ENCODE data around the gene MYO3B. TPM values are rescaled to one million over a fixed set of nuclear protein-coding genes. Genes with fewer than 3 reads are reported as not detected.

Gene MYO3B
- total and polyA plus RNA-seq, 2 donors from 2014 or later = 3.5 to 6.4 TPM

DNA sequence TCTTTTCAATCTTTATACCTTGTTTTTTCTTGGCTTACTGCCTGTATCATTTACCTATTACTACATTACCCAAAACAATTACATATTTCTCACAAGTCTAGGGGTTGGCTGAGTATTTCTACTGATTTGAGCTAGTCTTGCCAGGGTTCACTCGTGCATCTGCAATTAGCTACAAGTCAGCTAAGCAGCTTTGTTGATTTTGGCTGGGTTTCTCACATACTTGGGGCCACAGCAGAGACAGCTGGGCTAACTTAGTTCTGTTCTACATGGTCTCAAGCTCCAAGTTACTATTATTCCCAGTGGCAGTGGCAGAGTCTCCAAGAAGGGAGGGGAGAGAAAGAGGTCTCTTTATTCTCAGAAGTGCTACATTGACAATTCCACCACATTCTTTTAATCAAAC, 482.5 kb downstream of the MYO3B start:
- Histone ChIP-seq H3K27me3 (ENCODE audit: control insufficient read depth, insufficient read depth, low read length) (no peaks in the 10 kb centered on the region), H3K9ac (ENCODE audit: low read length in 3 of 3) (no peak overlapping the region), H3K9me3 (ENCODE audit: control insufficient read depth in 2 of 3, insufficient read depth in 1 of 3, low read length in 3 of 3) (no peaks in the 10 kb centered on the region), H3K4me1 (ENCODE audit: control insufficient read depth in 2 of 3, insufficient read depth in 2 of 3, low read depth in 1 of 3, low read length in 3 of 3) (no peaks in the 10 kb centered on the region), H3K27ac (ENCODE audit: low read depth in 2 of 2, low read length in 2 of 2) (no peak overlapping the region), H3K36me3 (ENCODE audit: control insufficient read depth in 2 of 3, insufficient read depth in 3 of 3, low read length in 3 of 3) (no peaks in the 10 kb centered on the region), H3K4me3 (ENCODE audit: low read length in 3 of 3) (no peak overlapping the region)
- TF ChIP-seq, protein P1, sequence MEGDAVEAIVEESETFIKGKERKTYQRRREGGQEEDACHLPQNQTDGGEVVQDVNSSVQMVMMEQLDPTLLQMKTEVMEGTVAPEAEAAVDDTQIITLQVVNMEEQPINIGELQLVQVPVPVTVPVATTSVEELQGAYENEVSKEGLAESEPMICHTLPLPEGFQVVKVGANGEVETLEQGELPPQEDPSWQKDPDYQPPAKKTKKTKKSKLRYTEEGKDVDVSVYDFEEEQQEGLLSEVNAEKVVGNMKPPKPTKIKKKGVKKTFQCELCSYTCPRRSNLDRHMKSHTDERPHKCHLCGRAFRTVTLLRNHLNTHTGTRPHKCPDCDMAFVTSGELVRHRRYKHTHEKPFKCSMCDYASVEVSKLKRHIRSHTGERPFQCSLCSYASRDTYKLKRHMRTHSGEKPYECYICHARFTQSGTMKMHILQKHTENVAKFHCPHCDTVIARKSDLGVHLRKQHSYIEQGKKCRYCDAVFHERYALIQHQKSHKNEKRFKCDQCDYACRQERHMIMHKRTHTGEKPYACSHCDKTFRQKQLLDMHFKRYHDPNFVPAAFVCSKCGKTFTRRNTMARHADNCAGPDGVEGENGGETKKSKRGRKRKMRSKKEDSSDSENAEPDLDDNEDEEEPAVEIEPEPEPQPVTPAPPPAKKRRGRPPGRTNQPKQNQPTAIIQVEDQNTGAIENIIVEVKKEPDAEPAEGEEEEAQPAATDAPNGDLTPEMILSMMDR (IDR thresholded peaks at IDR 0.05; ENCODE audit: borderline replicate concordance, extremely low read depth, insufficient read depth) = no peak
- intact Hi-C loops (cut with DNase I) = no loop called here
- DNase-seq (peak in 3 of 5 donors; percentile 21 to 68 (median 40)), FAIRE-seq (no peak)

DNA sequence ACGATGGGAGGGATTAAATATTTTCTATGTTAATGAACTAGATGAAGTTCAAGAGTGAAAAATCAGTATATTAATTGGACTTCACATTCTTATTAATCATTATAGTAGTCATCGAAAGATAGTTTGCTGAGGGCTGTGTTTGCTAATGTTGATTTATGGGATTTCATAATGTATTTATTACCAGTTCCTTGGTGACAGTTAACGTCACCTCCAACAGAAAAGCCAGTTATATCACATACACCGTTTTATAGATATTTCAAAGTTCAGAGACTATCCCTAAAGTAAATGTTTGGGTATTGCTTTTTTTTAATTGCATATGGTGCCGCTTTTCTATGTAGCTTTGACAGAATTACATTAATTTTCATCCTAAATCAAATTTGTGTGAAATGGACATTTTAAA, 487.8 kb downstream of the MYO3B start:
- FAIRE-seq (no peak), DNase-seq (no peak)
- no peak overlapping the region for H3K4me3 ChIP-seq (ENCODE audit: low read length in 3 of 3)
- no peak overlapping the region for H3K27ac ChIP-seq (ENCODE audit: low read depth in 2 of 2, low read length in 2 of 2)
- TF ChIP-seq, protein P1 (IDR thresholded peaks at IDR 0.05; ENCODE audit: borderline replicate concordance, extremely low read depth, insufficient read depth) = no peak
- H3K4me1 ChIP-seq (ENCODE audit: control insufficient read depth in 2 of 3, insufficient read depth in 2 of 3, low read depth in 1 of 3, low read length in 3 of 3) = no peaks in the 10 kb centered on the region
- H3K36me3 ChIP-seq (ENCODE audit: control insufficient read depth in 2 of 3, insufficient read depth in 3 of 3, low read length in 3 of 3) = no peaks in the 10 kb centered on the region
- H3K9ac ChIP-seq (ENCODE audit: low read length in 3 of 3) = no peak overlapping the region
- no peaks in the 10 kb centered on the region for H3K27me3 ChIP-seq (ENCODE audit: control insufficient read depth, insufficient read depth, low read length)
- intact Hi-C loops (cut with DNase I) = no loop called here
- no peaks in the 10 kb centered on the region for H3K9me3 ChIP-seq (ENCODE audit: control insufficient read depth in 2 of 3, insufficient read depth in 1 of 3, low read length in 3 of 3)

DNA sequence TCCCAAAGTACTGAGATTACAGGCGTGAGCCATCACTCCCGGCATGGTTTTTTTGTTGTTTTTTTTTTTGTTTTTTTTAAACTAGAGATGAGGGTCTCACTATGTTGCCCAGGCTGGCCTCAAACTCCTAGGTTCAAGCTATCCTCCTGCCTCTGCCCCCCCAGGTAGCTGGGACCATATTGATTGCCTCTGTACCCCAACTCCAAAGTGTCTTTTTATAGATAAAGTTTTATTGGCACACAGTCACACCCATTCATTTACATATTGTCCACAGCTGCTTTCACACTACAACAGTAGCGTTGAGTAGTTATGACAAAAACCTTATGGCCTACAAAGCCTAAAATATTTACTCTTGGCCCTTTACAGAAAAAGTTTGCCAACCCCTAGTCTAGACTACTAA, 492.0 kb downstream of the MYO3B start:
- intact Hi-C loops (cut with DNase I) = no loop called here
- DNase-seq = no peak
- no peaks in the 10 kb centered on the region for H3K4me1 ChIP-seq (ENCODE audit: control insufficient read depth in 2 of 3, insufficient read depth in 2 of 3, low read depth in 1 of 3, low read length in 3 of 3)
- no peaks in the 10 kb centered on the region for H3K36me3 ChIP-seq (ENCODE audit: control insufficient read depth in 2 of 3, insufficient read depth in 3 of 3, low read length in 3 of 3)
- no peak for FAIRE-seq
- H3K27me3 ChIP-seq (ENCODE audit: control insufficient read depth, insufficient read depth, low read length) = no peaks in the 10 kb centered on the region
- H3K9me3 ChIP-seq (ENCODE audit: control insufficient read depth in 2 of 3, insufficient read depth in 1 of 3, low read length in 3 of 3) = no peaks in the 10 kb centered on the region
- no peak overlapping the region for H3K27ac ChIP-seq (ENCODE audit: low read depth in 2 of 2, low read length in 2 of 2)
- TF ChIP-seq, protein P1 (IDR thresholded peaks at IDR 0.05; ENCODE audit: borderline replicate concordance, extremely low read depth, insufficient read depth) = no peak
- no peak overlapping the region for H3K4me3 ChIP-seq (ENCODE audit: low read length in 3 of 3)
- H3K9ac ChIP-seq (ENCODE audit: low read length in 3 of 3) = no peak overlapping the region

DNA sequence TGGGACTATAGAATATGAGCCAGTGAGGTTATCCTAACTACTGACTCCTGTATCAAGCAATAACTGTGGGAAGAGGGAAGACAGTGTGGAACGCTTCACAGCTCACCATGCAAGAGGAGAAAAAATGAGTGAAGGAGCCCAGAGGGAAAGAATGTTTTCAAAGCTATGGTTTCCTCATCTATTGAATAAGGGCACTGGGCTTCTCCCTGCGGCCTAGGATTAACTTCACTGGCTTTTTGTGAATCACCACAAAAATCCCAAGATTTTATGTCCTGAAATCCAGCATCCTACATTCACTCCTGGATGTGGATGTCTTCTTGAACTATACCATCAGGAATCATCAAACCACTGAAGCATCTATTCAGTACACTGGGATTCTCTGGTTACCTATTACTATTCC, 492.7 kb downstream of the MYO3B start:
- no peaks in the 10 kb centered on the region for H3K4me1 ChIP-seq (ENCODE audit: control insufficient read depth in 2 of 3, insufficient read depth in 2 of 3, low read depth in 1 of 3, low read length in 3 of 3)
- FAIRE-seq (no peak), DNase-seq (no peak)
- H3K27me3 ChIP-seq (ENCODE audit: control insufficient read depth, insufficient read depth, low read length) = no peaks in the 10 kb centered on the region
- intact Hi-C loops (cut with DNase I) = no loop called here
- H3K9ac ChIP-seq (ENCODE audit: low read length in 3 of 3) = no peak overlapping the region
- no peak overlapping the region for H3K27ac ChIP-seq (ENCODE audit: low read depth in 2 of 2, low read length in 2 of 2)
- H3K36me3 ChIP-seq (ENCODE audit: control insufficient read depth in 2 of 3, insufficient read depth in 3 of 3, low read length in 3 of 3) = no peaks in the 10 kb centered on the region
- no peaks in the 10 kb centered on the region for H3K9me3 ChIP-seq (ENCODE audit: control insufficient read depth in 2 of 3, insufficient read depth in 1 of 3, low read length in 3 of 3)
- H3K4me3 ChIP-seq (ENCODE audit: low read length in 3 of 3) = no peak overlapping the region
- TF ChIP-seq, protein P1 (IDR thresholded peaks at IDR 0.05; ENCODE audit: borderline replicate concordance, extremely low read depth, insufficient read depth) = no peak
